Peyer's patch (tissue), 4 donors: ENCODE measurements around the gene GLB1L3.

Source experiments
- CTCF ChIP-seq, 6 experiments: fragments of 450-650 bp in 4 of 6; fragments of 200-600 bp in 2 of 6; sonication (generic) in 1 of 6; IDR thresholded peaks; one replicate each; pipeline ENCODE4 v1.5.1; 2017 to 2019; ENCODE audit warnings: antibody characterized with exemption in 6 of 6, mild to moderate bottlenecking in 3 of 6, moderate library complexity in 1 of 6
- POLR2A ChIP-seq, 2 donors: fragments of 450-650 bp; IDR thresholded peaks; one replicate each; pipeline ENCODE4 v1.5.1; 2017; ENCODE audit warnings: antibody characterized with exemption in 2 of 2, mild to moderate bottlenecking in 2 of 2, moderate library complexity in 2 of 2

- TF ChIP-seq CTCF (IDR thresholded peaks at IDR 0.05) (no peak), POLR2A (IDR thresholded peaks at IDR 0.05) (no peak)
These were observed 65.8 kb downstream of the GLB1L3 start for GRCh38 chr11:134341805-134342571.
